H9 (cell line): ENCODE measurements around the gene SHCBP1. TPM values are rescaled to one million over a fixed set of nuclear protein-coding genes. Genes with fewer than 3 reads are reported as not detected.

Experiments
- DNase-seq: peaks from one replicate; pipeline ENCODE4 v3.0.0-alpha.2; 2017
- H2AFZ ChIP-seq: one replicate; pipeline ENCODE4 v1.6.1; 2013; ENCODE audit warnings: mild to moderate bottlenecking, low read length, control low read depth, moderate library complexity
- H2AK5ac ChIP-seq: 2 replicates; pipeline ENCODE4 v1.6.1; 2013; ENCODE audit warnings: low read length, control low read depth, mixed read lengths; ENCODE audit not compliant: insufficient read length
- H2BK120ac ChIP-seq: one replicate; pipeline ENCODE4 v1.6.1; 2013; ENCODE audit warnings: low read depth, mild to moderate bottlenecking, low read length, control low read depth, inconsistent platforms; ENCODE audit not compliant: poor library complexity, severe bottlenecking
- H2BK12ac ChIP-seq: 2 replicates; pipeline ENCODE4 v1.6.1; 2013; ENCODE audit warnings: low read length, control low read depth, mixed read lengths, low read depth; ENCODE audit not compliant: insufficient read length
- H2BK15ac ChIP-seq: 2 replicates; pipeline ENCODE4 v1.6.1; 2013; ENCODE audit warnings: low read depth, low read length, control low read depth
- H2BK20ac ChIP-seq: one replicate; pipeline ENCODE4 v1.6.1; 2013; ENCODE audit warnings: low read depth, mild to moderate bottlenecking, low read length, control low read depth, inconsistent platforms; ENCODE audit not compliant: poor library complexity, severe bottlenecking
- H2BK5ac ChIP-seq: 2 replicates; pipeline ENCODE4 v1.6.1; 2013; ENCODE audit warnings: low read length, control low read depth, mixed read lengths; ENCODE audit not compliant: insufficient read length
- H3K14ac ChIP-seq: 2 replicates; pipeline ENCODE4 v1.6.1; 2013; ENCODE audit warnings: low read length, control low read depth; ENCODE audit not compliant: insufficient read depth
- H3K18ac ChIP-seq: 2 replicates; pipeline ENCODE4 v1.6.1; 2013; ENCODE audit warnings: low read depth, mild to moderate bottlenecking, mixed read lengths, low read length, control low read depth; ENCODE audit not compliant: insufficient read length
- H3K23ac ChIP-seq: 2 replicates; pipeline ENCODE4 v1.6.1; 2013; ENCODE audit warnings: low read length, control low read depth, mixed read lengths, low read depth; ENCODE audit not compliant: insufficient read length
- H3K23me2 ChIP-seq: 2 replicates; pipeline ENCODE4 v1.6.1; 2013; ENCODE audit warnings: low read depth, mild to moderate bottlenecking, mixed read lengths, low read length, control low read depth; ENCODE audit not compliant: insufficient read length, poor library complexity, severe bottlenecking
- H3K27ac ChIP-seq: 2 replicates; pipeline ENCODE4 v1.5.1; 2013; ENCODE audit warnings: low read length, control low read depth, mixed read lengths, low read depth; ENCODE audit not compliant: insufficient read length
- H3K27me3 ChIP-seq: 2 replicates; pipeline ENCODE4 v1.6.1; 2013; ENCODE audit warnings: low read length, control low read depth, inconsistent platforms; ENCODE audit not compliant: insufficient read depth
- H3K4ac ChIP-seq: 2 replicates; pipeline ENCODE4 v1.6.1; 2013; ENCODE audit warnings: low read depth, mild to moderate bottlenecking, control low read depth, inconsistent platforms, low read length, moderate library complexity
- H3K4me1 ChIP-seq: 2 replicates; pipeline ENCODE4 v1.6.1; 2013; ENCODE audit warnings: low read length, control low read depth, inconsistent platforms; ENCODE audit not compliant: insufficient read depth
- H3K4me2 ChIP-seq: 2 replicates; pipeline ENCODE4 v1.6.1; 2013; ENCODE audit warnings: low read length, control low read depth, mixed read lengths; ENCODE audit not compliant: insufficient read length, insufficient read depth
- H3K56ac ChIP-seq: 2 replicates; pipeline ENCODE4 v1.6.1; 2013; ENCODE audit warnings: low read depth, mild to moderate bottlenecking, mixed read lengths, low read length, control low read depth; ENCODE audit not compliant: insufficient read length
- H3K79me1 ChIP-seq: 2 replicates; pipeline ENCODE4 v1.6.1; 2013; ENCODE audit warnings: low read depth, mild to moderate bottlenecking, moderate library complexity, low read length, control low read depth, inconsistent platforms; ENCODE audit not compliant: insufficient read depth, poor library complexity, severe bottlenecking
- H3K79me2 ChIP-seq: 2 replicates; pipeline ENCODE4 v1.6.1; 2013; ENCODE audit warnings: low read length, control low read depth, inconsistent platforms; ENCODE audit not compliant: insufficient read depth
- H3K9ac ChIP-seq: 2 replicates; pipeline ENCODE4 v1.6.1; 2013; ENCODE audit warnings: low read length, control low read depth, mixed read lengths; ENCODE audit not compliant: insufficient read length; ENCODE audit errors: extremely low read depth
- H3K9me3 ChIP-seq: one replicate; pipeline ENCODE4 v1.6.1; 2013; ENCODE audit warnings: low read depth, low read length, inconsistent platforms; ENCODE audit not compliant: control insufficient read depth
- H3T11ph ChIP-seq: one replicate; pipeline ENCODE4 v1.6.1; 2013; ENCODE audit warnings: mild to moderate bottlenecking, low read length, control low read depth, inconsistent platforms
- H4K20me1 ChIP-seq: one replicate; pipeline ENCODE4 v1.6.1; 2013; ENCODE audit not compliant: control insufficient read depth, insufficient read length, insufficient read depth
- H4K5ac ChIP-seq: 2 replicates; pipeline ENCODE4 v1.6.1; 2013; ENCODE audit warnings: low read depth, mild to moderate bottlenecking, mixed read lengths, low read length, control low read depth; ENCODE audit not compliant: insufficient read length
- H4K8ac ChIP-seq: replicated peaks from 2 replicates; pipeline ENCODE4 v1.6.1; 2013; ENCODE audit warnings: low read length, control low read depth, mixed read lengths, low read depth; ENCODE audit not compliant: insufficient read length
- H4K91ac ChIP-seq: 2 replicates; pipeline ENCODE4 v1.6.1; 2013; ENCODE audit warnings: low read depth, mild to moderate bottlenecking, moderate library complexity, mixed read lengths, low read length, control low read depth; ENCODE audit not compliant: insufficient read length
- H3K27ac Mint-ChIP-seq, 3 experiments: 2 replicates in 2 of 3; 3 replicates in 1 of 3; pipeline ENCODE4 v1.8.0; 2020 to 2021; ENCODE audit warnings: mixed read lengths in 3 of 3, mild to moderate bottlenecking in 1 of 3, moderate library complexity in 1 of 3
- H3K27me3 Mint-ChIP-seq: 2 replicates; pipeline ENCODE4 v1.8.0; 2021; ENCODE audit warnings: low read depth, mild to moderate bottlenecking, moderate library complexity, mixed read lengths
- H3K36me3 Mint-ChIP-seq, 3 experiments: 2 replicates in 2 of 3; 3 replicates in 1 of 3; pipeline ENCODE4 v1.8.0; 2020 to 2021; ENCODE audit warnings: low read depth in 3 of 3, mixed read lengths in 3 of 3; ENCODE audit not compliant: insufficient read depth in 1 of 3
- H3K4me1 Mint-ChIP-seq, 2 experiments: 2 replicates each; pipeline ENCODE4 v1.8.0; 2020; ENCODE audit warnings: mixed read lengths in 2 of 2
- H3K4me3 Mint-ChIP-seq, 2 experiments: 2 replicates in 1 of 2; 3 replicates in 1 of 2; pipeline ENCODE4 v1.8.0; 2020 to 2021; ENCODE audit warnings: mild to moderate bottlenecking in 2 of 2, mixed read lengths in 2 of 2, moderate library complexity in 1 of 2
- H3K9me3 Mint-ChIP-seq, 2 experiments: 2 replicates in 1 of 2; 3 replicates in 1 of 2; pipeline ENCODE4 v1.8.0; 2020; ENCODE audit warnings: mild to moderate bottlenecking in 2 of 2, mixed read lengths in 2 of 2, moderate library complexity in 1 of 2
- CTCF ChIP-seq: fragments of 200-600 bp; sonication (generic); conservative IDR thresholded peaks from 3 replicates; pipeline ENCODE4 v1.8.0; 2021; ENCODE audit warnings: antibody characterized with exemption, mild to moderate bottlenecking
- WGBS: extraction: QIAGEN DNeasy Blood & Tissue Kit; methylation state at CpG from one replicate; pipeline ENCODE4 v1.1.7; 2013; ENCODE audit warnings: missing lambda C conversion rate, low lambda C conversion rate, mixed read lengths; ENCODE audit not compliant: insufficient read length; ENCODE audit errors: extremely low coverage; 5-methylcytosine and 5-hydroxymethylcytosine counted together
- total RNA-seq: library from RNA; stranded (reverse); gene quantifications from 2 replicates; pipeline ENCODE4 v1.2.1, GENCODE V29; 2021

SHCBP1 gene
- total RNA-seq, 1 experiment from 2014 or later, result 16.6 TPM

- Histone ChIP-seq H4K8ac (no peak overlapping the region), H3K79me2 (no peaks in the 10 kb centered on the region), H3K79me1 (no peaks in the 10 kb centered on the region), H4K91ac (no peak overlapping the region), H4K20me1 (no peaks in the 10 kb centered on the region), H2AFZ (no peak overlapping the region), H3T11ph (no peak overlapping the region), H3K23ac (no peak overlapping the region), H3K4ac (no peak overlapping the region), H3K18ac (no peak overlapping the region), H2AK5ac (no peak overlapping the region), H3K9me3 (no peaks in the 10 kb centered on the region), H2BK20ac (no peak overlapping the region), H2BK15ac (no peak overlapping the region), H3K27ac (no peak overlapping the region), H3K27me3 (no peaks in the 10 kb centered on the region), H2BK5ac (no peak overlapping the region), H3K4me2 (no peak overlapping the region), H3K23me2 (no peaks in the 10 kb centered on the region), H3K4me1 (no peaks in the 10 kb centered on the region), H3K14ac (no peak overlapping the region), H3K56ac (no peak overlapping the region), H3K9ac (no peak overlapping the region), H4K5ac (no peak overlapping the region), H2BK120ac (no peak overlapping the region), H2BK12ac (no peak overlapping the region)
- no CpG with 5 or more reads among the region's 3 CpGs for WGBS
- no peak overlapping the region for H3K27ac Mint-ChIP-seq
- peaks cover 3 to 4% of the 10 kb centered on the region in 2 experiments; a peak in 1 of 4 replicates for H3K4me1 Mint-ChIP-seq
- TF ChIP-seq CTCF, result no peak
- H3K4me3 Mint-ChIP-seq, result no peak overlapping the region
- H3K27me3 Mint-ChIP-seq, result no peaks in the 10 kb centered on the region
- H3K9me3 Mint-ChIP-seq, result no peaks in the 10 kb centered on the region
- DNase-seq, result no peak
- peaks cover 26 to 57% (median 51%) of the 10 kb centered on the region in 3 experiments for H3K36me3 Mint-ChIP-seq
These were observed 9.1 kb downstream of the SHCBP1 start for GRCh38 chr16:46612121-46612520.
